RWPE2 (cell line): ENCODE data around the gene PIP5KL1.

Experiments used
- ATAC-seq: fragments of 200-7000 bp; cut with Tn5 transposase; 3 replicates; pipeline ENCODE4 v1.9.1; 2021; ENCODE audit warnings: low read depth
- DNase-seq: peaks from one replicate; pipeline ENCODE4 v3.0.0-alpha.2; 2020; ENCODE audit warnings: low spot score
- H3K27ac ChIP-seq: fragments of 450-650 bp; 2 replicates; pipeline ENCODE4 v1.5.1; 2017; ENCODE audit warnings: mild to moderate bottlenecking; ENCODE audit not compliant: poor library complexity, severe bottlenecking
- H3K27me3 ChIP-seq: fragments of 250-450 bp; sonication (Bioruptor Pico); 2 replicates; pipeline ENCODE4 v1.5.1; 2021; ENCODE audit warnings: mild to moderate bottlenecking, moderate library complexity; ENCODE audit not compliant: insufficient read depth, poor library complexity, severe bottlenecking
- H3K36me3 ChIP-seq: fragments of 250-450 bp; sonication (Bioruptor Pico); 2 replicates; pipeline ENCODE4 v1.5.1; 2020; ENCODE audit warnings: low read depth, mild to moderate bottlenecking, moderate library complexity
- H3K4me1 ChIP-seq: fragments of 250-450 bp; sonication (Bioruptor Pico); 2 replicates; pipeline ENCODE4 v1.5.1; 2021; ENCODE audit warnings: mild to moderate bottlenecking, moderate library complexity; ENCODE audit not compliant: insufficient read depth, poor library complexity, severe bottlenecking
- H3K4me3 ChIP-seq: fragments of 250-450 bp; sonication (Bioruptor Pico); 2 replicates; pipeline ENCODE4 v1.5.1; 2021; ENCODE audit warnings: mild to moderate bottlenecking, moderate library complexity; ENCODE audit not compliant: severe bottlenecking
- H3K9me3 ChIP-seq: fragments of 250-450 bp; sonication (Bioruptor Pico); 2 replicates; pipeline ENCODE4 v1.5.1; 2021; ENCODE audit warnings: mild to moderate bottlenecking, moderate library complexity; ENCODE audit not compliant: severe bottlenecking
- TF ChIP-seq, protein P1 (sequence below): fragments of 450-650 bp; IDR thresholded peaks from one replicate; pipeline ENCODE4 v1.5.1; 2017; ENCODE audit warnings: mild to moderate bottlenecking, moderate library complexity; ENCODE audit not compliant: poor library complexity, severe bottlenecking

The PIP5KL1 gene

DNA sequence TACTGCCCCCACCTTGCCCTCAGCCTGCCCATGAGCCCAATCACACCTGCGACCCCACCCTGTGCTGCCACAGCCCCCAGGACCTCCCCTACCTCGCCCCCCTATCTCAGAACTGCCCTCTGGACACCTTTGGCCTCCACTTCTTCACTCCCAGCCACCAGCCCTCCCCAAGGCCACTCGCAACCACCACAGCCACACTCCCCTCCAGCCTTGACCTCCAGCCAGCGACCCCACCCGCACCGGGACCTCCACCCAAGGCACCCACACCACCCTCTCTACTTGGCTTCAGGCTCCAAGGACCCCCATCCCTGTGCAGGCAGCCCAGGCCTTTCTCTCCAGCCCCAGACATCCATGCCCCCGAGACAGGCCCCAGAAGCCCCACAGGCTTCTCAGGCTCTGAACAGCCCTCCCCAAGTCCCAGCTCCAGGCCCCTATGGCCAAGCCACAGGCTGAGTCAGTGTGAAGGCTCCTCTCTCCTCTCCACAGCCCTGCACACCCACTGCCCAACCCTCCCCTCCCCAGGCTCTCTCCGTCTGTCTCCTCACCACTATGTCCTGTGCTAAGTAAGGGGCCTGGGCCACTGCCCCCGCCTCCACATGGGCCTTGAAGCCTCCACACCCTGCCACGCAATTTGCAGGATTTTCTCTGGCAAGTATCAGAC lies 55.1 kb downstream of the PIP5KL1 start:
- H3K36me3 ChIP-seq = peaks cover under 1% of the 10 kb centered on the region; the same call in 1 of the 2 replicates
- H3K9me3 ChIP-seq = no peaks in the 10 kb centered on the region
- ATAC-seq (no peak), DNase-seq (peak; percentile 49)
- peak overlapping the region; percentile 9 for H3K27ac ChIP-seq
- peaks cover 11% of the 10 kb centered on the region for H3K4me1 ChIP-seq
- TF ChIP-seq, protein P1, sequence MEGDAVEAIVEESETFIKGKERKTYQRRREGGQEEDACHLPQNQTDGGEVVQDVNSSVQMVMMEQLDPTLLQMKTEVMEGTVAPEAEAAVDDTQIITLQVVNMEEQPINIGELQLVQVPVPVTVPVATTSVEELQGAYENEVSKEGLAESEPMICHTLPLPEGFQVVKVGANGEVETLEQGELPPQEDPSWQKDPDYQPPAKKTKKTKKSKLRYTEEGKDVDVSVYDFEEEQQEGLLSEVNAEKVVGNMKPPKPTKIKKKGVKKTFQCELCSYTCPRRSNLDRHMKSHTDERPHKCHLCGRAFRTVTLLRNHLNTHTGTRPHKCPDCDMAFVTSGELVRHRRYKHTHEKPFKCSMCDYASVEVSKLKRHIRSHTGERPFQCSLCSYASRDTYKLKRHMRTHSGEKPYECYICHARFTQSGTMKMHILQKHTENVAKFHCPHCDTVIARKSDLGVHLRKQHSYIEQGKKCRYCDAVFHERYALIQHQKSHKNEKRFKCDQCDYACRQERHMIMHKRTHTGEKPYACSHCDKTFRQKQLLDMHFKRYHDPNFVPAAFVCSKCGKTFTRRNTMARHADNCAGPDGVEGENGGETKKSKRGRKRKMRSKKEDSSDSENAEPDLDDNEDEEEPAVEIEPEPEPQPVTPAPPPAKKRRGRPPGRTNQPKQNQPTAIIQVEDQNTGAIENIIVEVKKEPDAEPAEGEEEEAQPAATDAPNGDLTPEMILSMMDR = no peak
- H3K4me3 ChIP-seq = no peak overlapping the region
- no peaks in the 10 kb centered on the region for H3K27me3 ChIP-seq

DNA sequence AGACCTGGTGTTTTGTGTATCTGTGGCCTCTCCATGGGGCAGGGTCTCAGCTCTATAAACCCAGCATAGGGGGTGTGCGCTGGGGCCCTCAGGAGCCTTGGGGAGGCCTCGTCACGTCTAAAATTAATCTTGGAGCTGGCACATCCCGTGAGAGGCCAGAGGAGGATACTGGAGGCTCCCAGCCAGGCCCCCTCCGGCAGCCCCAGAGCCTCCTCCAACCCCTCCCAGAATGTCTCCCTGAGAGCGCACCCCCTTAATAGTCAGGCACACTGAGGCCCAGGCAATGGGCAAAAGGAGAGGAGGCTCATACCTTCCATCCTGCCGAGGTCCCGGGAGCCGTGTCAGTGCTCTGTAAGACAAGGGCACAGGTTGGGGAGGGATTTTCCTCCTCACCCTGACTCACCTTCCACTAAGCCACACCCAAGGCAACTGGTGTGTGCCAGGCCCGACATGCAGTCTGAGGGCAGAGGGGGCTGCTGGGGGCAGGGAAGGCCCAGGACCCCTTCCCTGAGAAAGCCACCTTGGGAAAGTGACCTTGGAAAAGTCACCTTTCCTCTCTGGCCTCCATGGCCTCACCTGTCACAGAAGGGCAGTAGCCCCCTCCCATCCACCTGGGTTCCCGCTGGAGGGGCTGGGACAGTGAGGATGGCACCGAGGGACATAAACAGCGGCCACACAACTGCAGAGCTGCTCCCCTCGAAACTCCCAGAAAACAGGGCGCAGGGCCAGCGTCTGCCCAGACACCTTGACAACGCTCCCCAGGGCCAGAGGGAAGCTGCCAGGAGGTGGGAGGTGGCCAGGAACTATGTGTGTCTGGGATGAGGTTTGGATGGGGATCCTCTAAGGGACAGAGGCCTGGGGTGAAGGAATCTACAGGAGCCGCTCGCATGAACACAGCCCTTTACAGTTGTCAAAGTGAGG lies 56.0 kb downstream of the PIP5KL1 start:
- H3K4me1 ChIP-seq = peaks cover 11% of the 10 kb centered on the region
- no peak overlapping the region for H3K4me3 ChIP-seq
- TF ChIP-seq, protein P1 = no peak
- DNase-seq (no peak), ATAC-seq (peak; percentile 70)
- H3K27me3 ChIP-seq = no peaks in the 10 kb centered on the region
- H3K9me3 ChIP-seq = no peaks in the 10 kb centered on the region
- peak overlapping the region; percentile 9 for H3K27ac ChIP-seq
- peaks cover 4% of the 10 kb centered on the region; the same call in 1 of the 2 replicates for H3K36me3 ChIP-seq

DNA sequence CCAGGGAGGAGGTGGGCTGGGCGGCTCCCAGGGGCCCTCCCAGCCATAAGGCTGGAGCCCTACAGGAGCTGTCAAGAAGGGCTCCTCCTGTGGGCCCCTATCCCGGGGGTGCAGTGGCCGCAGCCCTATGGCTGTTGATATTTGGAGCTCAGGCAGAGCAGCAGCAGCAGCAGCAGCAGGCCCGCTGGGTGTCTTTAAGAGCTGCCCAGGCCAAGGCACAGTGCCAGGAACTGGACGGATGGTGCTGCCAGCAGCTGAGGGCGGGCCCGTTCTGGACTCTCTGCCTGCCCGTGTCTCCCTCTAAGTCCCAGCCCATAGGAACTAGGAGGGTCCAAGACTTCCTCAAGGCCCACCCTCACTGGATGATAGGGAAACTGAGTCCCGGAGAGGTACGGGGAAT lies 56.7 kb downstream of the PIP5KL1 start:
- Histone ChIP-seq H3K9me3 (no peaks in the 10 kb centered on the region), H3K27ac (no peak overlapping the region), H3K36me3 (peaks cover 4% of the 10 kb centered on the region; the same call in 1 of the 2 replicates), H3K4me3 (no peak overlapping the region), H3K27me3 (no peaks in the 10 kb centered on the region), H3K4me1 (peaks cover 11% of the 10 kb centered on the region)
- ATAC-seq (no peak), DNase-seq (no peak)
- TF ChIP-seq, protein P1 = no peak

DNA sequence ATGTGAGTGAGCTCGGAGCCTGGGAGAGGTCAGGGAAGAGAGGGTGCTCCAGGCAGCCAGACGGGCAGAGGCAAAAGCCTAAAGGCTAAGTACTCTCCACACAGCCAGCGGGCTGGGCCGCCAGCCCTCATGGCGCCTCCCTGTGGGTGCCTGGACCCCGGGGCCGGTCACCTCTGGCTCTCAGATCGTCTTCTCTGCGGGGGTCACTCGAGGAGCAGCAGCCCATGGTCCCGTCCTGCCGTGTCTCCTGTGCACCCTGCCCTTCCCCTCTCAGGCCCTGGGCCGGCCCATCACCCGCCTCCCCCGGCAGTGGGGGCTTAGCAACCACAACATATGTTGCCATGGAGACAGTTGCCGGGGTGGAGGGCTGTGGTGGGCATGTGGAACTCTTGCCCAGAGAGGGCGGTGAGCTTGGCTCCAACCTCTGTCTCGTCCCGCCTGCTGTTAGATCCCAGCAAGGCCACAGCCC lies 57.3 kb downstream of the PIP5KL1 start:
- Histone ChIP-seq H3K4me3 (no peak overlapping the region), H3K36me3 (peaks cover 4% of the 10 kb centered on the region; the same call in 1 of the 2 replicates), H3K4me1 (peaks cover 11% of the 10 kb centered on the region), H3K9me3 (no peaks in the 10 kb centered on the region), H3K27ac (no peak overlapping the region), H3K27me3 (no peaks in the 10 kb centered on the region)
- no peak for ATAC-seq
- TF ChIP-seq, protein P1 = no peak
- DNase-seq = no peak
